DMS53 treated with DMSO at 0.1 percent for 48 hours (cell line): ENCODE results near the gene AFM.

Source experiments
- DNase-seq: peaks from one replicate; lab custom pipeline; 2025; ENCODE audit not compliant: unreplicated experiment; lab: John Stamatoyannopoulos, UW

Gene AFM

DNA sequence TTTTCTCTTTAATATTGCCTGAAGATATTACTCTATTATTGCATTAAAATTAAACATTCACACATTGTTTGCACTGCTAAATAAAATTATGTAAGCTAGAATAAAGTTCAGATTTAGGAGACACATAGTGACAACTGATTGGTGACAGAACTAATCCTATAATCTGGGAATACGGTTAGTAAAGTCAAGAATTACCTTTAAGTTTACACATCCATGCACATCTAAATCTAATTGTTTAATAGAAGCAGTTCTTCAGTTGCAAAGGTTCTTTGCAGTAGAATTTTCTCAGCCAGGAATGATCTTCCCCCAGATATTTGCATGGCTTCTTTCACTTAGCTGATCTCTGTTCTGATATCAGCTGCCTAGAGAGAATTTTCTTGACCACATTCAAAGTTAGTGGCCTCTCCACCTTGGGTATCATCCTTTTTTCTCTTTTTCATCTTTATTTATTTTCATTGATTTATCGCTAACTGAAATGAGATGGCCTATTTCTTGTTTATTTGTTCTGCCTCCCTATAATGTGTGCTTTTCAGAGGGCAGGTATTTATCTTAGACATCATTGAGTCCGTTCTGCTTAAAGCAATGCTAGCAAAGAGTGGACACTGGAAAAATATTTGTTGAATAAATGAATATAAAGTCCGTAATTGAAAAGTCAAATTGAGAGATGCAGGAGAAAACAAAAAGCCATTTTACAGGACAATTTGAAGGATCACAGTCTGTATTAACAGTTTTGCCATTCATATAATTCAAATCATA, 32.9 kb upstream of the AFM start:
- DNase-seq, result no peak

- peak; percentile 78 for DNase-seq
These were observed 31.0 kb upstream of the AFM start for GRCh38 chr4:73450398-73451004.

DNA sequence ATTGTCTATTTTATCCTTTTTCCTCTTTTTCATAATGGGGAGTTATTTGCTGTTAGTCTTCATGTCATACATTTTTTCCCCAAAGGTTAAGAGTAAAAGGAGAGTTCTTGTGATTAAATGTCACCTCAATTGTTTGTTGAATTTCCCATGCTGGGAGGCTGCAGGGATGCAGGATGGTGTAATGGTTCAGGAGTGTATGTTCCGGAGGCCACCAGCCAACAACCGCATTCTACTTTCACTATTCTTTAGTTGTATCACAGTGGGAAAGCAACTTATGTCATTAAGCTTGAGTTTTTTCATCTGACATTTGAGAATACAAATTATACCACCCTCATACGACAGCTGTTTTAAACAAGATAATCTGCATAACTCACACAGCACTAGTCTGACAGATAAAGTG, 30.1 kb upstream of the AFM start:
- no peak for DNase-seq

DNA sequence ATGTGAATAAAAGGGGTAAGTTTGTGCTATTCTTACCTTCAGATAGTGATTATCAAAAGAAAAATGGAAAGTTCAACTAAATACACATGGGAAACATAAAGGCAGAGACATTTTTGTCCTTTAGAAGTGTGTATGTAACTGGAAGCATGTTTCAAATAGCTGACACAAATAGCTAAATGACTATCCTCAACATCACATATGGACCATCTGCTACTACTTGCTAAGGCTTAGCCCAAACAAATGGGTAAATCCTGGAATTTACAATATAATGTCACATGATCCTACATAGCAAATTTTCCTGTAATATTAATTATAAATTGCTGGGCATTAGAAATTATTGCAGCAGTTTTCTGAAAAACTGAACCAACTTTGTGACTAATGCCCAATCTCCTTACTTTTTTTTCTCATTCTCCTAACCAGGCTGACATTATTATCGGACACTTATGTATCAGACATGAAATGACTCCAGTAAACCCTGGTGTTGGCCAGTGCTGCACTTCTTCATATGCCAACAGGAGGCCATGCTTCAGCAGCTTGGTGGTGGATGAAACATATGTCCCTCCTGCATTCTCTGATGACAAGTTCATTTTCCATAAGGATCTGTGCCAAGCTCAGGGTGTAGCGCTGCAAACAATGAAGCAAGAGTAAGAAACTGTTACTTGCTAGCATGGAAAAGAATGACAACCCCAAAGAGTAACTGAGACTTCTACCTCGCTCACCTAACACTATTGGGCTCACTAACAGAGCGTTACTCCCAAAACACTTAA, 29.4 kb upstream of the AFM start:
- no peak for DNase-seq

DNA sequence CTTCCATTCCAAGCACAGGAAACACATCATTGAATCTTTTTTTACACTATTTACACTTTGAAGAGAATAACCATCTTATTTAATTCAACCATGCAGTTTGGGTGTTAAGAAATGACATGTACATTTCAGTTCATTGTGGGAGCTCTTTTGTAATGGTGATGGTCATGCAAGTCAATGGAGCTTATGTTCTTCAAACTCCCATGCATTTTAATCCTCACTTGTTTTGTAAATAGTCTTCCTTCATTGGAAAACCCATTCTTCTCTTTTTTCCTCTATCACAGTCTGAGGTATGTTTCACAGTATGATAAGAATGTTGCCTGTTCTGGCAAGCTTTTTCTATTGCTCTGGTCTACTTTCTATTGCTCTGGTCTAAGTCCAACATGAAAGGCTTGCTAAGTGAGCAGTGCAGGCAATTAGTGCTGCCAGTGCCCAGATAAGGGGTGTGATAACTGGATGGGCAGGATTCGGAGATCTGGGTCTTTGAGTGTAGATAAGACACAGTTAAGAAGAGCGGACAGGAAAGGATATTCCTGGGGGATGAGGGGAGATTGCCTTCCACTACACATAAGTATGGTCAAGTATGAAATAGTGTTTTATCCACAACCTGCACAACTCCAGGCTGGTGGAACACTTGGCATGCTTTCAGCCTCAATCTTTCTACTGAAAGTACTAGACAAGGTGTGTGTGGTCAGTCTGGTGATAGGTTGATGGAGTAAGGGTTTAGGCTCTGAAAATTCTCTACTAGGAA, 28.4 kb upstream of the AFM start:
- no peak for DNase-seq

- DNase-seq, result no peak
These were observed 27.9 kb upstream of the AFM start for GRCh38 chr4:73453701-73454005.

DNA sequence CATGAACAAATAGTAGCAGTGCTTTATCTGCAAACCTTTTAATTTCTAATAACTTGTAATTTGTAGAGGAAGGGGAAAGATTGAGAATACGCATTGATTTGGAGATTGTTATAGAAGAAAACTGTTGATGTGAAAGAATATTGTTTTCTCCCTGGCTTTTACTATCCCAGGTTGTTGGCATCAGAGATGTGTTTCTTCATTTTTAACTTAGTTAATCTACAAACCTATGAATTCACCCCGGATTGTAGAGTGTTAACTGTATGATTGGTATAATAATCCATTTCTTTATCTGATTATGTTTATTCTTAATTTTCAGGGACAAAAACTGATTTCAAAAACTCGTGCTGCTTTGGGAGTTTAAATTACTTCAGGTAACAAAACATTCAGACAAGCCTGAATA, 26.6 kb upstream of the AFM start:
- no peak for DNase-seq

DNA sequence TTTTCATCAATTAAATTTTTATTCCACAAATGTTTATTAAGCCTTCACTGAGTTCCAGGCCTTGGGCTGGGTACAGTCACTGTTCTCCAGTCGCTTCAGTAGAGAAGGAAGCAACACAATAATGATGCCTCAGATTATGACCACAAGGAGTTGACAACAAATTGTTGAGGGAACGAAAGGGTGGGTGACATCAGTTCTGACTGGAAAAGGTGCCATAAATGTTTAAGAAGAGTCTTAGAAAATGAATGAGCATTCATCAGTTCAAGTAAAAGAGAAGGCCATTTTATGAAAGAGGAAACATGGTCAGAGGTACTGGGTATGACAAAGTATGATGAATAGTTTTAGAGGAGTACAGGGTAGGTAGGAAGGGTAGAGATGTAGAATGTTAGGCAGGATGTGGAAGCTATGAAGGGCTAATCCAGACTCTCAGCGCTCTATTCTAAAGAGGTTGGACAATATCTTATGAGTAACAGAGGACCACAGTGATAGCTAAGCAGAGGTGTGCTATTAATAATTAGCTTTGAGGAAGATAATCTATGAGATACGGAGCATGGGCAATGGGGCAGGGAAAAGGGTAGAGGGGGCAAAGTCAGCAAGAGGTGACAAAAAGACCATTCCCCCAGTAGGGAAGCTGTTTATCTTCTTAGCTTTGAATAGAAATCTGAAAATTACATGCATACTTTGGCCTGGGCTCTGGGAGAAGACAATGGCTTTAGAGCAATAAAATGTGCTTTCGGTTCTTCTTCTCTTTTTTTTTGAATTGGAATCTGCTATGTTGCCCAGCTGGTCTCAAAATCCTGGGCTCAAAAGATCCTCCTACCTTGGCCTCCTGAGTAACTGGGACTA, 25.1 kb upstream of the AFM start:
- no peak for DNase-seq

DNA sequence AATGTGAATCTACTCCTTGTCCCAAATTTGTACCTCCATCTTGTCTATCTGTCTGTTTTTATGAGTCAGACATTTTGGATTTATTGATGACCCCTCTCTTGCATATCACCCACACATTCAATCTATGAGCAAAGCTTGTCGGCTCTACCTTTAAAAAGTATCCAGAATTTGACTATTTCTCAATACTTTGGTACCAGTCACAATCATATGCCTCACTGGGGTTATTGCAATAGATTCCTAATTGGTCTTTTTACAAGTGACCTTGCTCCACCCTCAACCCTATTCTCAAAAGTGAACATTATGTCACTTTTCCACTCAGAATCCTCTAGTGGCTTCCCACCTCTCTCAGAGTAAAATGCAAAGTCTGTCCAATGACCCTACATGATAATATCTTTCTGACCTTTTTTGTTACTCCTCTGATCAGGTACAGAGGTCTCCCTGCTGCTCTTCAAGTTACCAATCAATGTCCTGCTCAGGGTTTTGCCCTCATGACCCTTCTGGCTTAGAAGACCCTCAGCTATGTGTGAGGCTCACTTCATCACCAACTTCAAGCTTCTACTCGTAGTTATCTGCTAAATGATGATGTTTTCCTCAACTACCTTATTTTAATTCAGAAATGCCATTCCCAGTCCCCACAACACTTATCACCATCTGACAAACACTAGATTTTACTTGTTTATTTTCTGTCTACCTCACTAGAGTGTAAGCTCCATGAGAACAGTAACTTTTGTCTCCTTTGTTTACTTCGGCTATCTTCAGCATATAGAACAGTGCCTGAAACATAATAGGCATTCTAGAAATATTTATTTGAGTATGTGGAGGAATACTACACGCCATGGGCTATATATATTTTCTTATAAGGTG, 23.1 kb upstream of the AFM start:
- DNase-seq, result no peak

DNA sequence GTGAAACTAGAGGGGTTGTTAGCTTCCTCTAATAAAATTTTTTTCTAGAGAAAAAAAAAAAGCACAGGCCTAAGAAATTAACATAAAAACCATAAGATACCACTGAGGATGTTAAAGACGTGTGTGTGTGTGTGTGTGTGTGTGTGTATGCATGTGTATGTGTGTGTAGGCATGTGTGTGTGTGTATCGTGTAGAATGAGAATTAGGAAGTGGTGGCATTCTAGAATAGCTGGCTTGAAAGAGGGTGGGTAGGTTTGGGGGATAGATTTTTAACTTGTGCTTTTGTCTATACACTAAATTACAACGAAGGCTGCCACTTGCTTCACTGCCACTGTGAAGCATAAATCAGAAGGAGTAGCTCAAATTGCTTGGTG, 22.5 kb upstream of the AFM start:
- no peak for DNase-seq

GRCh38 chr4:73460913-73461522, 20.5 kb upstream of the AFM start:
- no peak for DNase-seq

DNA sequence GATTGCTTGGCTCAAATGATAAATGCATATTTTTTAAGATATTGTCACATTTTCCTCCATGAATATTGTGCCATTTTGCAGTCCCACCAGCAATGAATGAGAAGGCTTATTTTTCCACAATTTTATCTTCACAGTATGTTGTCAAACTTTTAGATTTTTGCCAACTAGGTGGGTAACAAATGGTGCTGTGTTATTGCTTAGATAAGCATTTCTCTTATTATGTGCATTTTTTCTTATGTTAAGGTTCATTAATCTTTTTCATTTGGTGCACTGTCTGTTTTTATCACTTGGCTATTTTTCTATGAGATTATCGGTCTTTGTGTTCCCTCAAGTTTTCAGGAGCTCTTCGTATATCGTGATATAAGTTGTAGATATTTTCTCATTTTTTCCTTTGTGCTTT, 13.4 kb upstream of the AFM start:
- DNase-seq, result no peak

DNA sequence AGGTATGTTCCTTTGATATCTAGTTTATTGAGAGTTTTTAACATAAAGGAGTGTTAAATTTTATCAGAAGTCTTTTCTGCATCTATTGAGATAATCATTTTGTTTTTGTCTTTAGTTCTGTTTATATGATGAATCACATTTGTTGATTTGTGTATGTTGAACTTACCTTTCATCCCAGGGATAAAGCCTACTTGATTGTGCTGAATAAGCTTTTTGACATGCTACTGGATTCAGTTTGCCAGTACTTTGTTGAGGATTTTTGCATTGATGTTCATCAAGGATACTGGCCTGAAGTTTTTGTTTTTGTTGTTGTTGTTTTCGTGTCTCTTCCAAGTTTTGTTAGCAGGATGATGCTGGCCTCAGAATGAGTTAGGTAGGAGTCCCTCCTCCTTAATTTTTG, 10.8 kb upstream of the AFM start:
- DNase-seq, result no peak

- DNase-seq, result no peak
These were observed 4.4 kb upstream of the AFM start for GRCh38 chr4:73477176-73477575.

DNA sequence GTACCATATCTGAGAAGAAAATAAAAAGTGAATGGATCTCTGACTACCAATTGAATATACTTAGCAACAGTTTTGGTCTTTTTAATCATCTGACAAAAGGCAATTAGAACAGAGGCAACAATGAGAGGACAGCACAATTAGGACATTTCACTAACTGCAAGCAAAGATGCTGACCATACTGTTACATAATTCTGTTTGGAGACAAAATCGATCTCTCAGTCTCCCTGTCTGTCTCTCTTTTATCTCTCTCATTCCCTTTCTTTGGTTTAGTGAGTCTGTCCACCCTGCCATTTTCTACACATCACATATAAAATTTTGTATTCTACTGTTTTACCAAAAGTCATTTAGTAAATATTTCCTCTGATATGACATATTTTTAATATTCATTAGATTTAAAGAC, 2.2 kb upstream of the AFM start:
- DNase-seq, result no peak

GRCh38 chr4:73485085-73485484, 3.5 kb downstream of the AFM start:
- DNase-seq, result no peak

GRCh38 chr4:73485596-73485995, 4.1 kb downstream of the AFM start:
- DNase-seq, result no peak

DNA sequence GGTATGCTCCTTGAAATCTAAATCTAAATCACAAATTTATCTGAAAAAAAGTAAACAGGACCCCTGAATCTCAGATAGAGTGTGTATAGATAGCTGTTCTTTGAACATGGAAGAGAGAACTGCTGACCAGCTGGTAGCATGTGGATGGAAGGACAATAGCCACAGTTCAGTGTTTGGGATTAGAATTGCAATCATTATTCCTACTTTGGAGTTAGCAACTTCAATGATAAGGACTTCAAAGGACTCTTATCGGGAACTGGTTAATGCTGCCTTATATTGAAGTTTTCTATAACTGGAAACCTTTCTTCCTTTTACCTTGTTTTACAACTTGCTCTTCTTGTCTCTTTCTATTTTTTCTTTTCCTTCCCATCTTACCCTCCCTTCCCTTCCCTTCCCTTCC, 5.0 kb downstream of the AFM start:
- no peak for DNase-seq

DNA sequence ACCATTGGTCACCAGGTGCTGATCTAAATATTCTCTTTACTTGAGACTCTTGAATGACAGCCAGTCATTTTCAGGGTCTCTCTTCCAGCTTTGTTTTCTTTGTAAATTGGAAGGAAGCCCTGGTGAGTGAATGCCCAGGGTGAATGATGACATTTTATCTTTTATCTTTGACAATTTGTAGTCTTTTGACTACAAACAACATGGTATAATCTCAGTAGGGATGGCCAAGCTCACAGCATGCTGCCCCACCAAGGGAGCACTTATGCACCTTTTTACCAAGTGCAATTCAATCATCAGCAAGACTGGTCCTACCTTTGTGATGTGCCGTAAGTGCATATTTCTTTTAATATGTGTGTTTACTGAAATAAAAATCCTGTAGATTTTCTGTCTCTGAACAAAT, 5.7 kb downstream of the AFM start:
- DNase-seq, result no peak
